Urinary bladder (tissue), 4 donors: ENCODE data around the gene STK32B. TPM values are rescaled to one million over a fixed set of nuclear protein-coding genes. Genes with fewer than 3 reads are reported as not detected.

Experiments used
- DNase-seq: peaks from one replicate; pipeline ENCODE4 v3.0.0-alpha.2; 2015; ENCODE audit errors: extremely low spot score
- H3K27ac ChIP-seq: one replicate; pipeline ENCODE4 v1.5.1; 2013; ENCODE audit warnings: low read depth, mild to moderate bottlenecking, moderate library complexity
- H3K36me3 ChIP-seq: one replicate; pipeline ENCODE4 v1.6.1; 2013; ENCODE audit warnings: mild to moderate bottlenecking, moderate library complexity; ENCODE audit not compliant: insufficient read depth
- H3K4me1 ChIP-seq: one replicate; pipeline ENCODE4 v1.6.1; 2013; ENCODE audit warnings: mild to moderate bottlenecking, moderate library complexity; ENCODE audit not compliant: insufficient read depth
- H3K4me3 ChIP-seq: one replicate; pipeline ENCODE4 v1.5.1; 2013; ENCODE audit warnings: low read depth, low read length
- WGBS: extraction: QIAGEN DNeasy Blood & Tissue Kit; methylation state at CpG from one replicate; pipeline ENCODE4 v1.1.7; 2013; 5-methylcytosine and 5-hydroxymethylcytosine counted together
- polyA plus RNA-seq: library from polyadenylated mRNA; stranded (reverse); fragments of 200-250 nt; gene quantifications from one replicate; pipeline ENCODE4 v1.2.3, GENCODE V29; 2013
- total RNA-seq: library from RNA; depleted of rRNA; stranded (reverse); fragments of >200 nt; gene quantifications from one replicate; pipeline ENCODE4 v1.2.3, GENCODE V29; 2014
- donor health status: healthy with polysubstance abuse.
- donor health status: healthy.

Gene STK32B
- total and polyA plus RNA-seq, 2 donors: 2.1 to 12.1 TPM

DNA sequence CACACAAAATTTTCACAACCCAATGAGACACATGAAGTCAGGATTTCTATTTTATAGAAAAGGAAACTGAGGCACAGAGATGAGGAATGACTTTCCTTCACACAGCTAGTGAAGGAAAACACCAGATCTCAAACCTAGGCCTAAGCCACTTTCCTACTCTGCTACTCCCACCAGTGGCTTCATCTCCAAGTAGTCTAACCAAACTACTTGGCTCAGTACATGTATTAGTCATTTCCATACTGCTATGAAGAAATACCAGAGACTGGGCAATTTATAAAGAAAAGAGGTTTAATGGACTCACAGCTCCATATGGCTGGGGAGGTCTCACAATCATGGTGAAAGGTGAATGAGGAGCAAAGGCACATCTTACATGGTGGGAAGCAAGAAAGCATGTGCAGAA lies 460.5 kb downstream of the STK32B start:
- no peak for DNase-seq
- H3K4me3 ChIP-seq: no peak overlapping the region
- no peaks in the 10 kb centered on the region for H3K36me3 ChIP-seq
- H3K27ac ChIP-seq: no peak overlapping the region
- no peaks in the 10 kb centered on the region for H3K4me1 ChIP-seq

DNA sequence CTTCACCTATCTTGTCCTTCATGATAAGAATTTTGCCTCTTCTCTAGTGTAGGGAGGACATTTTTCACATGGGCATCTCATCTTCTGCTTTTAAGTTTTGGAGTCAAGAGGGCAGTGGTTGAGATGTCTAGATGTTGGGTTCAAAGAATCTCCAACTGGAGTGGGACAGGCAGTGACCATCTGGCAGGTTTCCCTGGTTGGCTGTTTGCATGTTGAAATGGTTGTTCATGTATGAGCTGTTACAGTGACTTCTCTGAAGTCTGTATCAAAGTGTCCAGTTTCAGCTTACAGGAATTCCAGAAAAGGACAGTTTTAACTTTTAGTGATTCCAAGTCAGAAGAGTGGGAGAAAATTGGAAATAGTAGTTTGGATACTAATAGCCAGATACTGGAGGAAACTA lies 464.4 kb downstream of the STK32B start:
- H3K27ac ChIP-seq: no peak overlapping the region
- H3K4me3 ChIP-seq: no peak overlapping the region
- no peaks in the 10 kb centered on the region for H3K36me3 ChIP-seq
- no peaks in the 10 kb centered on the region for H3K4me1 ChIP-seq
- DNase-seq: no peak

DNA sequence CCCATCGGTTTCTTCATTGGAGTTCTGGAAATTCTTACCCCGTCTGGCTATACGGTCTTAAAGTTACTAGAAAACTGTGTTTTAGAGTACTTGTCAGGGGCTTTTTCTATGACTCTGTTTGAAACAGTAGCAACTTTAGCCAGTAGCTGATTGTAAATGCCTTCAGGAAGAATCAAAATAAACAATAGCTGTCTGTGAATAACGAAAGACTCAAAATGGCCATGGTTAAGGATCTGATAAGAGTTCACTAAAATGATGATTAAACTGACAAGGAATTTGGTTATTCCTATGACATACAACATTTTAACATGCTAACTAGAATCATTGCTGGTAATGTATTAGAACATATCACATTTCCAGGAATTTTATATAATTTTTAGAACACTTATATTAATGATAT lies 466.1 kb downstream of the STK32B start:
- WGBS: 83% methylated on average over 4 of the region's 4 CpGs
- H3K4me3 ChIP-seq: no peak overlapping the region
- no peak for DNase-seq

DNA sequence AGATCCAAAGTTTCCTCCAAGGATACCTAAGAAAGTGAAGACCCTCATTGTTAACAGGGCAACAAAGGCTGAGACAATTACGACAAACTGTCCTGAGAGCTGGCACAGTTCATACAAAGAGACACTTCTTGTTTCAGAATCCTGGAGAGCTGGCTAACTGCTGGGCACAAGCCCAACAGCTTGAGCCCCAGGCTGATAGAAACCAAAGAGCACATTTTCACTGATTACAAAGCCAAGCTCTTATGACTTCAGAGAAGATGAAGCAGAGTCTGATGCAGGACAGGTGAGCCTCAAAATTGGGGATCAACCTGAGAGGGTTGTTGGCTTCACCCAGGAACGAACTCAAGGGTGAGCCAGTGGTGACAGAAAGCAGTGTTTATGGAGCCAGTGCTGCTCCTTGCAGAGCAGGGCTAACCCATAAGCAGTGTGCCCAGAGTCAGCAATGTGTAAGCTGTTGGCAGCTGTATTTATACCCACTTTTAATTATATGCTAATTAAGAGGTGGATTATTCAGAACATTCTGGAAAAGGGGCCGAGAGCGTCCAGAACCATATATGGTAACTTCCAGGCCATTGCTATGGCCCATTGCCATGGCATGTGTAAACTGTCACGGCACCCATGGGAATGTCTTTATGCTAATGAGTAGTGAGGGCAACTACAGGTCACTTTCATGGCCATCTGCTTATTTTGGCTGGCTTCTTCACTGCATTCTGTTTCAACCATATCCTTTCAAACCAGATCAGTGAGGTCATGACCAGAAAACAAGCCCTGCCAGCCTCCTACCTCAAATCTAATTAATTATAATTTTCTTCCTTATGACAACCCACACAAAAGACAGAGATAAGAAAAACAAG lies 473.4 kb downstream of the STK32B start:
- 42% methylated on average over 5 of the region's 5 CpGs for WGBS
- H3K36me3 ChIP-seq: no peaks in the 10 kb centered on the region
- H3K4me1 ChIP-seq: no peaks in the 10 kb centered on the region
- no peak for DNase-seq
- H3K27ac ChIP-seq: no peak overlapping the region
- H3K4me3 ChIP-seq: no peak overlapping the region

More for the DNA sequence above, 466.1 kb downstream of the STK32B start:
- Histone ChIP-seq H3K36me3 (no peaks in the 10 kb centered on the region), H3K4me1 (no peaks in the 10 kb centered on the region), H3K27ac (no peak overlapping the region)

DNA sequence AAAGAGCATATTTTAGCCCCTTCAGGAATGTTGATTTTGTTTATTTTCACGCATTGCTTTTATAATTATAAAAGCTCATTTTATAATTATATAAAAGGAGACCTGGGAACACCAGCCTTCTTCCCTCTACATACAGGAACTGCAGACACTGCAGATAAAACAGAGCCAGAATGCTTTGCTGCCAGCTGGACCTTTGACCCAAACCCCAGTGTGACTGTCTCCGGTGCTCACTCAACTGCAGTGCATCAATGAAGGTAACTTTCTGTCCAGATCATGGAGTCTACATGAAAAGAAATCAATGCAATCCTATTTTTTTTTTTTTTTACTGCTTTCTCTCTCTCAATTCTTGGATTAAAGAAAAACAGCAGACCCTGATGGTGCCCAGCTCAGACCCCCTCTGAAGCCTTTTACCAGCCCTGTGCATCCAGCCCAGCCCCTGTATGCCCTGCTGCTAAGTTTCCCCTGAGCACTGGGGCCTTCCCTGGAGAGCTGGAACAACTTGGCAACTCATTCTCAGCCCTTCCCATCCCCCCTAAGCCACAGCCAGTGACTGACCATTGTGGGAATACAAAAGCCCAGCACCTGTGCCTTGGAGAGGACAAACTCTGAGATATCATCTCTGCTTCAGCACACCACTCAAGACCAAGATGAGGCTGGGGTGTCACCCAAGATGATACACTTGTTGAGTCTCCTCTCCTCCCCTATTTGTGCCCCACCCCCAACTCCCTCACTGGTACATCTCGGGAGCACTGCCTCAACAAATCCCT lies 475.0 kb downstream of the STK32B start:
- Histone ChIP-seq H3K36me3 (no peaks in the 10 kb centered on the region), H3K4me3 (no peak overlapping the region), H3K4me1 (no peaks in the 10 kb centered on the region), H3K27ac (no peak overlapping the region)
- no peak for DNase-seq
- WGBS: 66% methylated on average over 3 of the region's 3 CpGs

DNA sequence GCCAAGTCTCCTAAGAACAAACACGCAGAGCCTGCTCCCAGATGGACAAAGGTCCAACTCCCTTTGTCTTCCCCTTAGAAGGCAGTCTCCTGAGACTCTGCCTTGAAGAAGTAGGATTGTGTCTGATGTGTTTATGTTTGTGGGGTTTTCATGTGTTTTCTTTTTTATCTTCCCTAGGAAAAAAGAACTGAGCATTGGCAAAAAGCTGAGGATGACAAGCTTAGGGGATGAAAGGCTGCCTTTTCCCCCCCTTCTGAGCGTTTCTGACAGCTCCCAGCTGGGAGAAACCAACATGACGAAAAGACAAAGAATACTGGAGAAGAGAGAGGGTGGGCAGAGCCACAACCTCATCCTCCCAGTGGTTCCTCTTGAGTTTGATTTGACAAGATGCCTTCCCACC lies 475.9 kb downstream of the STK32B start:
- no peaks in the 10 kb centered on the region for H3K36me3 ChIP-seq
- no peak overlapping the region for H3K4me3 ChIP-seq
- H3K4me1 ChIP-seq: no peaks in the 10 kb centered on the region
- H3K27ac ChIP-seq: no peak overlapping the region
- no peak for DNase-seq
- WGBS: 20% methylated on average over 3 of the region's 3 CpGs

DNA sequence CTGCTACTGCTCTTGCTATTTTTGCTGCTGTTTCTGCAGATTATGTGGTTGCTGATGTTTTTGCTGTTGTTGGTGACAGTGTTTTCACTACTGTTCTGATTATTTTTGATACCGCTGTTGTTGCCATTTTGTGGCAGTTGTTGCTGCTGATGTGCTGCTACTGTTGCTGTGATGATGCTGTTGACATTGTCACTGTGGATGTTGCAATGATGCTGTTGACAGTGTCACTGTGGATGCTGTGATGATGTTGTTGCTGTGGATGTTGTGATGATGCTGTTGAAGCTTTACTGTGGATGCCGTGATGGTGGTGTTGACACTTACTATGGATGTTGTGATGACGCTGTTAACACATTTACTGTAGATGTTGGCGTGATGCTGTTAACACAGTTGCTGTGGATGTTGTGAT lies 476.8 kb downstream of the STK32B start:
- DNase-seq: no peak
- H3K4me3 ChIP-seq: no peak overlapping the region
- H3K27ac ChIP-seq: no peak overlapping the region
- no peaks in the 10 kb centered on the region for H3K4me1 ChIP-seq
- WGBS: 92% methylated on average over 4 of the region's 4 CpGs
- H3K36me3 ChIP-seq: no peaks in the 10 kb centered on the region

DNA sequence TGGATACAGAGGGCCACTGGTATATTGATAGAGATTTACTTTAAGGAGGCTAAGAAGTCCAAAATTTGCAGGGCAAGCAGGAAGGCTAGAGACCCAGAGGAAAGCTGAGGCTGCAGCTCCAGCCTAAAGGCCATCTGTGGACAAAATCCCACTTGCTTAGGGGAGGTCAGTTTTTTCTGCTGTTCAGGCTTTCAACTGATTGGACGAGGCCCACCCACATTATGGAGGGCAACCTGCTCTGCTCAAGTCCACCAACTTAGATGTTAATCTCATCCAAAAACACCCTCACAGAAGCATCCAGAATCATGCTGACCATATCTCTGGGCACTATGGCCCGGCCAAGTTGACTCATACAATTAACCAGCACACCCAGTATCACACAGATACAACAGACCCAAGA lies 480.8 kb downstream of the STK32B start:
- no peaks in the 10 kb centered on the region for H3K4me1 ChIP-seq
- no peak overlapping the region for H3K4me3 ChIP-seq
- H3K27ac ChIP-seq: no peak overlapping the region
- H3K36me3 ChIP-seq: no peaks in the 10 kb centered on the region
- DNase-seq: no peak
- 95% methylated on average over 2 of the region's 2 CpGs for WGBS

DNA sequence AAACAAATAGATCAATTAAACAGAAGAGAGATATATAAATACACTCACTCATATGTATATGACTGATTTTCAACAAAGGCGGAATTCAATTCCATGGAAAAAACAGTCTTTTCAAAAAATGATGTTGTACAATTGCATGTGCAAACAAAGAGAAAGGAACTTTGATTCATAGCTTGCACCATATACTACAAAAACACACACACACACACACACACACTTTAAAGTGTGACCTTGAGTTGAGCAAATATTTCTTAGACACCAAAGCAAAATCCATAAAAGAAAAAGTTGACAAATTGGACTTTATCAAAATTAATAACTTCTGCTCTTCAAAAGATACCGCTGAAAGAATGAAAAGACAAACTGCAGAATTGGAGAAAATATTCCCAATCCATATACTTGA lies 488.3 kb downstream of the STK32B start:
- H3K4me3 ChIP-seq: no peak overlapping the region
- H3K27ac ChIP-seq: no peak overlapping the region
- WGBS: 95% methylated on average over 2 of the region's 2 CpGs
- H3K4me1 ChIP-seq: no peaks in the 10 kb centered on the region
- no peak for DNase-seq
- no peaks in the 10 kb centered on the region for H3K36me3 ChIP-seq

DNA sequence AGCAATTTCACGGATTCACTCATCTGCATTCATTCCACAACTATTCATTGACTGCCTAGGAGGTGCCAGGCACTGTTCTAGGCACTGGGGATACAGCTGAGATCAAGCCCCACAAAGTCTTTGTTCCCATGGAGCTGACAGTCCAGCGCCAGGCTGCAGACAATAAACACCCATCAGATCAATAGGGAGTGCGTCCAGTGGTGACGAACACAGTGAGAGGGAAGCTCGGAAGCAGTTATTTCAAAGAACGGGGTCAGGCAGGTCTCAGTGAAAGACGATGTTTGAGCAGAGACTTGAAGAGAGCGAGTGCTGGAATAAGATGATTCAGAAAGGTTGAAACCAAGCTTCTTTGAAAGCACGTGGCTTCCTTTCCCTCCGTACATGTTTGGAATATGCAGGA lies 489.9 kb downstream of the STK32B start:
- 88% methylated on average over 10 of the region's 10 CpGs for WGBS
- Histone ChIP-seq H3K4me1 (no peaks in the 10 kb centered on the region), H3K4me3 (no peak overlapping the region), H3K36me3 (no peaks in the 10 kb centered on the region), H3K27ac (no peak overlapping the region)
- DNase-seq: no peak

DNA sequence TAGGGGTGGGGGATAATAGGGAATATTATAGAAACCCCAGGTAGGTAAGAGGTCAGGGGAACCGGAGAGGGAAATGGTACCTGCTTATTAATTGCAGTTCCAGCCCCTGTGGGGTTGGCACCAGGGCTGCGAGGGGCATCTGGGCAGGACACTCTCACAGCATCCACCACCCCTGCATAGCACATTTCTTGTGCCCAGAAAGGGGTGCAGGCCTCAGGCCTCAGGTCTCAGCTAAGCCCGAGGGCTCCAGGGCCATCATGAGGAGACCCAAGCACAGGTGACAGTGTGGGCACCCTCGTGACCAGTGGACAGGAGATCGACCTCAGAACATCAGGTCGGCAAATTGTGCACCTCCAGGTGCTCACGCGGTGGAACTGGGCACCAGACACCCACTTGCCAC lies 492.4 kb downstream of the STK32B start:
- no peaks in the 10 kb centered on the region for H3K36me3 ChIP-seq
- WGBS: 96% methylated on average over 8 of the region's 8 CpGs
- no peak overlapping the region for H3K27ac ChIP-seq
- H3K4me3 ChIP-seq: no peak overlapping the region
- H3K4me1 ChIP-seq: no peaks in the 10 kb centered on the region
- no peak for DNase-seq

DNA sequence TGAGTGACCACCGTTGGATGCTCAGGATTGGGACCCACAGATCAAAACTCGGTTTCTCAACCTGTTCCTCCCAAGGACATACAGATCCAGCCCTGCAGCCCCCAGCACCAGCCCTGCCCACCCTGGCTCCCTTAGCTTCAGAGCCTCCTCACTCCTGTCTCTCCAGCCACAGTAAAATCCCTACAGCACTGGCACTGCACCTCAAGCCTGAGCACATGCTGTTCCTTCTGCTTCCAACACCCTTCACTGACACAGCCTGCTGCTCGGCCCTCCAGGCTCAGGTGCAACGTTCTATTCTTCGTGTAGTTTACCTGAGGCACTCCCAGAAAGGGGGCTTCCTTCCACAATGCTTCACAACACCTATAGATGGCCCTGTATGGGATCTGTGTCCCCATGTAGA lies 493.5 kb downstream of the STK32B start:
- WGBS: 71% methylated on average over 5 of the region's 5 CpGs
- no peak for DNase-seq
- H3K36me3 ChIP-seq: no peaks in the 10 kb centered on the region
- no peak overlapping the region for H3K27ac ChIP-seq
- H3K4me3 ChIP-seq: no peak overlapping the region
- no peaks in the 10 kb centered on the region for H3K4me1 ChIP-seq

DNA sequence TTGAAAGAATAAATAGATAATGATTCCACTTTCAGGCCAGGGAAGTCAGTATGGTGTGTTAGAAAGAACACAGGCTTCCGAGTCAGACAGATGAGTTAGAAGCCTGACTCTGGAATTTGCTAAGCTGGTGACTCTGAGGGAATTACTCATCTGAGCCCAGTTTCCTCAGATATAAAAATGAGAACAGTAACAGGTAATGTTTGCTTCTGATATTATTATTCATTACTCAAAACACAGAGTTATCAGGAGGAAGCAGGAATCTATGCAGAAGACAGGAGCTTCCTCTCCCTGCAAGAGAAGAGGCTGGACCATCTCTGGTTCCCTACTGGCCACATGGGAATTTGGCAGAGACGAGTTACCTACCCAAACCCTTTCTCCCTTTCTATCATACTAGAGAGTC lies 494.0 kb downstream of the STK32B start:
- no peaks in the 10 kb centered on the region for H3K4me1 ChIP-seq
- H3K36me3 ChIP-seq: no peaks in the 10 kb centered on the region
- 66% methylated on average over 2 of the region's 2 CpGs for WGBS
- no peak overlapping the region for H3K4me3 ChIP-seq
- DNase-seq: no peak
- H3K27ac ChIP-seq: no peak overlapping the region

DNA sequence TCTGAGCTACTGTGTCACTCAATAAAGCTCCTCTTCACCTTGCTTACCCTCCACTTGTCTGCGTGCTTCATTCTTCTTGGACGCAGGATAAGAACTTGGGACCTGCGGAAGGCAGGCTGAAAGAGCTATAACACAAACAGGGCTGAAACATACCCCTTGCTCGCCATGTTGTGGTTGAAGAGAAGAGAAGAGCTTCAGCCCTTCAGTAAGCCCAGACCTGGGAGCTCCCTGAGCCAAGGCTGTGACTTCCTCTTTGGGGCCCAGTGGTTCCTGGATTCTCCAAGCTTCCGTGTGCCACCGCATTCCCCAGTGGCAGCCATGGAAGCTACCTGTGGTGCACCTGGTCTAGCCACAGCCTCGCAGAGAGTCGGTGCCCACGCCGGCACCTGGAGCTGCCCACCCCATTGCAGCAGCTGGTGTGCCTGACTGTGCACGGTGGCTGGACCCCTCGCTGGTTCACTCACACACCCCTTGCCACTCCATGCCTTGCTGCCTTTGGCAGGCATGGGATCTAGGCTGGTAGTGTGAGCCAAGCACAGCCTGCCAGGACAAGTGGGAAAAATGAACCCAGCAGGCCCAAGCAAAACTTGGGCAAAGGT lies 496.5 kb downstream of the STK32B start:
- WGBS: 98% methylated on average over 12 of the region's 12 CpGs
- no peaks in the 10 kb centered on the region for H3K4me1 ChIP-seq
- no peak for DNase-seq
- no peak overlapping the region for H3K27ac ChIP-seq
- no peaks in the 10 kb centered on the region for H3K36me3 ChIP-seq
- no peak overlapping the region for H3K4me3 ChIP-seq
